ENCODE measurements around the gene ISG15.

DNA sequence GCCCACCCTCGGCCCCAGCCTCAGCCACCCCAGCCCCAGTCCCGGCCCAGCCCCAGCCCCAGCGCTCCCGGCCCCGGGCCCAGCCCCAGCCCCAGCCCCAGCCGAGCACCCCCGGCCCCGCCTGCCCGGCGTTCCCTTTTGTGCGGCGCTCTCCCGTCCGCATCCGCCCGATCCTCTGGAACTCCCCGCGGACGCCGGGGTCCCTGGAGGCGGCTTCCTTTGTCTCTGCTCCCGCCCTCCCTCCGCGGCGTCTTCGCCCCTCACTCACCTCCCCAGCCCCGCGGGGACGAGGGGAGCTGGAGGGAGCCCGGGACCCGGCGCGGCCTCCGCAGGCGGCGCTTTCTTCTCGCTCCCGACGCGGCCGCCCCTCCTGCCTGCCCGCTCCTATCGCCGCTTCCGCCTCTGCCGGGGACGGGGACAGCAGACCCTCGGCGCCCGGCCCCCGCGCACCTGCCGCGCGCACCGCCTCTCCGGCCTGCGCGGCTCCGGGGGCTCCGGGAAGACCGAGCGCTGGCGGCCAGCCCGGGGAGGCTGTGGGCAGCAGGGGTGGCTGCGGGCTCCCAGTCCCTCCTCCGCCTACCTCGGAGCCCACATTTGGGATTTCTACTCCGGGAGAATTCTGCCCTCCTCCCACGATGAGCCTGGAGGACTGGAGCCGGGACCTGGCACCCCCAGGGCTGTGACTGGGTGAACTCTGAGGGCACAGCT, 20.6 kb downstream of the ISG15 start:
- TF ChIP-seq CTCF (IDR thresholded peaks at IDR 0.05; ENCODE audit: poor library complexity): no peak
- no peak for TF ChIP-seq EZH2phosphoT487 (IDR thresholded peaks at IDR 0.05; ENCODE audit: low read depth, severe bottlenecking, unreplicated experiment)
- peak; percentile 63 for TF ChIP-seq EZH2 (IDR thresholded peaks at IDR 0.05; ENCODE audit: borderline replicate concordance)

All from hepatocyte (in vitro differentiated cells).